Kidney (tissue), 14 donors: ENCODE measurements around the gene S100A7. TPM values are rescaled to one million over a fixed set of nuclear protein-coding genes. Genes with fewer than 3 reads are reported as not detected.
"Not testable (repeated sequence)": the region's sequence is repeated elsewhere in the genome, so short reads cannot be mapped to it uniquely, and the experiment has no call there.

Experiments
- DNase-seq, 5 donors: peaks; one replicate each; pipeline ENCODE4 v3.0.0-alpha.2; 2013 to 2020
- FAIRE-seq: peaks from 2 replicates; lab custom pipeline; 2012; peaks lifted over from hg19 to GRCh38; lab: Jason Lieb, UNC
- H3K27ac ChIP-seq, 2 donors: one replicate each; pipeline ENCODE4 v1.7.0; 2013; ENCODE audit warnings: low read depth in 2 of 2, low read length in 2 of 2, inconsistent platforms in 1 of 2
- H3K27me3 ChIP-seq: one replicate; pipeline ENCODE4 v1.7.1; 2013; ENCODE audit warnings: low read length, inconsistent platforms; ENCODE audit not compliant: control insufficient read depth, insufficient read depth
- H3K36me3 ChIP-seq, 3 donors: one replicate each; pipeline versions ENCODE4 v1.7.0 to v1.7.1; 2013; ENCODE audit warnings: low read length in 3 of 3, control low read depth in 1 of 3, inconsistent platforms in 1 of 3; ENCODE audit not compliant: insufficient read depth in 3 of 3, control insufficient read depth in 2 of 3
- H3K4me1 ChIP-seq, 3 donors: one replicate each; pipeline versions ENCODE4 v1.7.0 to v1.7.1; 2013; ENCODE audit warnings: low read length in 3 of 3, inconsistent platforms in 1 of 3, low read depth in 1 of 3; ENCODE audit not compliant: control insufficient read depth in 2 of 3, insufficient read depth in 2 of 3
- H3K4me3 ChIP-seq, 3 donors: one replicate each; pipeline versions ENCODE4 v1.7.0 to v1.8.1; 2013; ENCODE audit warnings: low read length in 3 of 3, control low read depth in 1 of 3, inconsistent platforms in 1 of 3
- H3K9ac ChIP-seq, 3 donors: one replicate each; pipeline versions ENCODE4 v1.7.0 to v1.7.1; 2013; ENCODE audit warnings: low read length in 3 of 3, control low read depth in 1 of 3, inconsistent platforms in 1 of 3
- H3K9me3 ChIP-seq, 3 donors: one replicate each; pipeline versions ENCODE4 v1.7.0 to v1.7.1; 2013; ENCODE audit warnings: low read length in 3 of 3, control low read depth in 1 of 3, inconsistent platforms in 1 of 3; ENCODE audit not compliant: control insufficient read depth in 2 of 3, insufficient read depth in 1 of 3
- intact Hi-C: fragments of 100-400 bp; cut with DNase I; formaldehyde crosslinking; loops from one replicate; pipeline ENCODE4 v1.11.1; 2022
- polyA plus RNA-seq: library from polyadenylated mRNA; stranded (reverse); fragments of 350-450 nt; fragmentation: Illumina TruSeq; extraction: RNeasy Lipid Tissue Mini Kit (QIAGEN cat#74804); gene quantifications from one replicate; pipeline ENCODE4 v1.2.3, GENCODE V29; 2014; ENCODE audit warnings: low read depth, low replicate concordance; ENCODE audit not compliant: insufficient read depth
- total RNA-seq: library from RNA; stranded (reverse); fragmentation: NEBNext Ultra II Directional; extraction: Animal tissue kit (Norgen Biotek cat#: 25700); gene quantifications from one replicate; pipeline ENCODE4 v1.2.1, GENCODE V29; 2021
- TF ChIP-seq, protein P1 (sequence below): IDR thresholded peaks from 3 replicates; pipeline ENCODE4 v1.5.1; 2012; ENCODE audit warnings: mild to moderate bottlenecking, moderate library complexity, borderline replicate concordance; ENCODE audit not compliant: insufficient read depth; ENCODE audit errors: extremely low read depth
- donor health status: control.
- donor health status: control.
- donor health status: control.
- donor health status: control.
- donor health status: control.
- donor health status: DM: yes; HTN: yes; CAD: no.
- donor health status: Normal renal cell carcinoma (clear cell type).

Gene S100A7
- total and polyA plus RNA-seq, 2 donors from 2014 or later: not detected

DNA sequence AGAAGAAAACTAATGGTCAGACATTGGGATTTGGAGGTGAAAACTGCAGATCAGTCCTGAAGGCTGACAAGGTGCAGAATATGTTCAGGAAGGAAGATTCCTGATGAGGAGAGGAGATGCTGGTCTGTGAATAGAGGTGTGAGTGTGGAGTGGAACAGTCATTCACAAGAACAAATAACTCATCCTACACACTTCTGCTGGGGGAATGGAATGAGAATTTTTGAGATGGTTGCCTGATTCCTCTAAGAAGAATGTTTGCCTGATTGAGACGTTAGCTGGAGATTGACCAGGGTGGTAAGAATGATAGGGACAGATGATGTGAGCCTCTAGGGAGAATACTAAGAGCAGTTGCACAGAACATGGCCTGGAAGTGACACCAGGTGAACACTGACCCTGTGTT lies 4.1 kb downstream of the S100A7 start:
- intact Hi-C loops: no loop called here
- no peaks in the 10 kb centered on the region for H3K9me3 ChIP-seq
- no peak overlapping the region for H3K27ac ChIP-seq
- no peak overlapping the region for H3K4me3 ChIP-seq
- TF ChIP-seq, protein P1, sequence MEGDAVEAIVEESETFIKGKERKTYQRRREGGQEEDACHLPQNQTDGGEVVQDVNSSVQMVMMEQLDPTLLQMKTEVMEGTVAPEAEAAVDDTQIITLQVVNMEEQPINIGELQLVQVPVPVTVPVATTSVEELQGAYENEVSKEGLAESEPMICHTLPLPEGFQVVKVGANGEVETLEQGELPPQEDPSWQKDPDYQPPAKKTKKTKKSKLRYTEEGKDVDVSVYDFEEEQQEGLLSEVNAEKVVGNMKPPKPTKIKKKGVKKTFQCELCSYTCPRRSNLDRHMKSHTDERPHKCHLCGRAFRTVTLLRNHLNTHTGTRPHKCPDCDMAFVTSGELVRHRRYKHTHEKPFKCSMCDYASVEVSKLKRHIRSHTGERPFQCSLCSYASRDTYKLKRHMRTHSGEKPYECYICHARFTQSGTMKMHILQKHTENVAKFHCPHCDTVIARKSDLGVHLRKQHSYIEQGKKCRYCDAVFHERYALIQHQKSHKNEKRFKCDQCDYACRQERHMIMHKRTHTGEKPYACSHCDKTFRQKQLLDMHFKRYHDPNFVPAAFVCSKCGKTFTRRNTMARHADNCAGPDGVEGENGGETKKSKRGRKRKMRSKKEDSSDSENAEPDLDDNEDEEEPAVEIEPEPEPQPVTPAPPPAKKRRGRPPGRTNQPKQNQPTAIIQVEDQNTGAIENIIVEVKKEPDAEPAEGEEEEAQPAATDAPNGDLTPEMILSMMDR: no peak
- no peak overlapping the region for H3K9ac ChIP-seq
- DNase-seq: no peak
- H3K4me1 ChIP-seq: no peaks in the 10 kb centered on the region
- no peak for FAIRE-seq
- H3K36me3 ChIP-seq: no peaks in the 10 kb centered on the region
- H3K27me3 ChIP-seq: no peaks in the 10 kb centered on the region

DNA sequence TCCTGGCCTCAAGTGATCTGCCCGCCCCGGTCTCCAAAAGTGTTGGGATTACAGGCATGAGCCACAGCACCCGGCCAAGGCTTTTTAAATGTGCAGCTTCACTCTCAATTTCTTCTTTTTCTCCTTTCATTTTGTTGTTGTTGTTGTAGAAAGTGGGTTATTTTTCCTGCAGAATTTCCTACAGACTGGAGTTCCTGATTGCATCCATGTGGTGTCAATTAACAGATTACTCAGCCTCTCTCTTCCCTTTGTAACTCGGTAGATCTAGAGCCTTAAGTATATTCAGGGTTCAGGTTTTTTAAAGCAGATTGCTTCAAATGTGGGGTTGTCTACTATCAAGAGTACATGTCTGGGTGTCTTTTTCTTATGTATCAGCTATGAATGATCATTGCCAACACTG lies 11.6 kb downstream of the S100A7 start:
- H3K36me3 ChIP-seq, DNase-seq, H3K4me3 ChIP-seq, intact Hi-C loops, FAIRE-seq, H3K9ac ChIP-seq, H3K27me3 ChIP-seq, H3K27ac ChIP-seq, H3K9me3 ChIP-seq, H3K4me1 ChIP-seq: not testable (repeated sequence)

DNA sequence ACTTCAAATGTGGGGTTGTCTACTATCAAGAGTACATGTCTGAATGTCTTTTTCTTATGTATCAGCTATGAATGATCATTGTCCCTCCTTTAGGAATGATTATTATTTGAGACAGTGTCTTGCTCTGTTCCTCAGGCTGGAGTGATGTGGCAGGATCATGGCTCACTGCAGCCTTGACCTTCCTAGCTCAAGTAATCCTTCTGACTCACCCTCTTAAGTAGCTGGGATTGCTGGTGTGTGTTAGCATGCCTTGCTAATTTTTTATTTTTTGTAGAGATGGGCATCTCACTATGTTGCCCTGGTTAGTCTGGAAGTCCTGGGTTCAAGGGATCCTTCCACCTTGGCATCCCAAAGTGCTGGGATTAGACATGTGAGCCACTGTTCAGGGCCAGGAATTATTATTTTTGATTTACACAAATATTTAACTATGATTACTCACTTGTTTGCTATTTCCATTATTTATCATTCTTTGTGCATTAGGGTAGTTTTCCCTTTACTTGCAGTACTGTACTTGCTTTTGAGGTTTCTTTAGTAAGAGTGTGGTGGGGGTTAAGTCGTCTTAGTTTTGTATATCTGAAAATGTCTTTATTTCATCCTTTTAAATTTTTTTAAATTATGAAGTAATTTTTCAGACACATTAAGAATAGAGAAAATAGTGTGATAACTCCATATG lies 12.8 kb downstream of the S100A7 start:
- intact Hi-C loops: no loop called here
- Histone ChIP-seq H3K4me3 (no peak overlapping the region), H3K4me1 (no peaks in the 10 kb centered on the region), H3K27me3 (no peaks in the 10 kb centered on the region), H3K9ac (no peak overlapping the region), H3K9me3 (no peaks in the 10 kb centered on the region), H3K36me3 (no peaks in the 10 kb centered on the region), H3K27ac (no peak overlapping the region)
- TF ChIP-seq, protein P1: no peak
- no peak for FAIRE-seq
- DNase-seq: no peak

DNA sequence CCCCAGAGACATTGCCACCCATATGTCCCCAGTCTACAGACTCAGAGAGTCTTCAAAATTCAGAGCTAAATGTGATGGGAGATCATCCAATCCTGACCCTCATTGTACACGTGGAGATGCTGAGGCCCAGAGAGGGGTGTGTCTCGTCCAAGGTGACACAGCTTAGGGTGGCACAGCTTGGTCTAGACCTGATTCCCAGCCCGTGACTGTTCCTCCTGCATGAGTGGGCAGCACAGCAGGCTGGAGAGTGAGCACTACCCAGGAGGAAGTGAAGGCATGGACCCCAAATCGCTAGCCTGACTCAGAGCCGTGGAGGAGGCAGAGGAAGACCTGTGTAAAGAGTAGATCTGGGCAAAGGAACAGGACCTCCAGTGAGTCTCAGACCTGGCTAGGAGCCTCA lies 16.4 kb downstream of the S100A7 start:
- Histone ChIP-seq H3K36me3 (no peaks in the 10 kb centered on the region), H3K4me1 (no peaks in the 10 kb centered on the region), H3K27me3 (no peaks in the 10 kb centered on the region), H3K9me3 (no peaks in the 10 kb centered on the region), H3K27ac (no peak overlapping the region), H3K4me3 (no peak overlapping the region), H3K9ac (no peak overlapping the region)
- TF ChIP-seq, protein P1: no peak
- no peak for DNase-seq
- FAIRE-seq: no peak
- intact Hi-C loops: no loop called here
